Measurements from ENCODE around the gene RAD23A.
"Not testable (repeated sequence)": the region's sequence is repeated elsewhere in the genome, so short reads cannot be mapped to it uniquely, and the experiment has no call there.

Gene RAD23A

DNA sequence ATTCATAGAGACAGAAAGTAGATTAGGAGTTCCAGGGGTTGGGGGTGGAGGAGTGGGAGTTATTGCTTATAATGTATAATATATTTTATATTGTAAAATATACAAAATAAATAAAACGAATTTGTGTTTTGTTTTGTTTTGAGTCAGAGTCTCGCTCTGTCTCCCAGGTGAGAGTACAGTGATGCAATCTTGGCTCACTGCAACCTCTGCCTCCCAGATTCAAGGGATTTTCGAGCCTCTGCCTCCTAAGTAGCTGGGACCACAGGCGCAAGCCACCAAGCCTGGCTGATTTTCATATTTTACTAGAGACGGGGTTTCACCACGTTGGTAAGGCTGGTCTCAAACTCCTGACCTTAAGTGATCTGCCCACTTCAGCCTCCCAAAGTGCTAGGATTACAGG lies 13.8 kb downstream of the RAD23A start:
- H3K27me3 Mint-ChIP-seq: no peaks in the 10 kb centered on the region
- H3K4me3 Mint-ChIP-seq: no peak overlapping the region
- DNase-seq: no peak
- no peaks in the 10 kb centered on the region for H3K9me3 Mint-ChIP-seq
- ATAC-seq: no peak
- no peak overlapping the region for H3K27ac Mint-ChIP-seq
- H3K4me1 Mint-ChIP-seq: peaks cover 19% of the 10 kb centered on the region

DNA sequence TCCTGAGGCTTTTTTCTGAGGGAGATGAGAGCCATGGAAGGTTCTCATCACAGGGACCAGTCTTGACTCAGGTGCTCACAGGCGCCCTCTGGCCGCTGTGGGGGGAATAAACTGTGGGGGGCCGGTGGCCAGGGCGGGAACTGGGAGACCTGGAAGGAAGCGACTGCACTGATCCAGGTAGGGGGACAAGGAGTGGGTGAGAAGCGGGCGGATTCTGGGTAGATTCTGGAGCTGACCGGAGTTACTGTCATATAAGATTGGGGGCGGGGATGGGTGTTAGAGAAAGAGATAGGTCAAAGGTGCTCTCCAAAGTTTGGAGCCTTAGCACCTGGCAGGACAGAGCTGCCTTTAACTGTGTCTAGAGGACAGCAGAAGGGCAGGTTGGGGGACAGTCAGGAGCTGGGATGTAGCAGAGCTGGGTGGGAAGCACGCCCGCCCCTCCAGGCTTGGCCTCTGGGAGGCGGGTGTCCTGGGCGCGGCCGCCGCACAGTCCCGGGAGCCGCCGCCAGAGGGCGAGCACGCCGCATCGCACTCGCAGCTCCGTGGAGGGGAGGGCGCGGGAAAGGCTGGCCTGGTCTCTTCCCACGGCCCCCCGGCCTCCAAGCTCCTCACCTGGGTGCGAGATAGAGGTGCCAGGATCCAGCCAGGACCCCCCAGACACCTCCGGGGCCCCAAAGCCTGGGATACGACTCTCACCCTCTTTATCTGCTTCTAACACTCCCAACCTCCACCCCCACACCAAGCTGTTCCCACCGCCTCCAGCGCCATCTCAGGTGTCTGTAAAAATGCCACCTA lies 19.6 kb downstream of the RAD23A start:
- H3K9me3 Mint-ChIP-seq: no peaks in the 10 kb centered on the region
- H3K4me1 Mint-ChIP-seq: peaks cover 21% of the 10 kb centered on the region
- ATAC-seq: peak; percentile 97
- H3K4me3 Mint-ChIP-seq: peak overlapping the region; percentile 91 to 97
- H3K27ac Mint-ChIP-seq: peak overlapping the region; percentile 83 to 85
- peak; percentile 87 to 90 for DNase-seq
- H3K27me3 Mint-ChIP-seq: no peaks in the 10 kb centered on the region

DNA sequence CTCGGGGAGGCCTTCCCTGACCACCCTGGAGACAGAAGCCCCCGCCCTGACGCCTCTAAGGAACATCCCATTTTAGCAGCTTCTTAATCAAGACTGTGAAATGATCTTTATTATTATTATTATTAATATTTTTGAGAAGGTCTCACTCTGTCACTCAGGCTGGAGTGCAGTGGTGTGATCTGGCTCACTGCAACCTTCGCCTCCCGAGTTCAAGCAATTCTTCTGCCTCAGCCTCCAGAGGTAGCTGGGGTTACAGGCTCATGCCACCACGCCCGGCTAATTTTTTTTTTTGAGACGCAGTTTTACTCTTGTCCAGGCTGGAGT lies 20.1 kb downstream of the RAD23A start:
- Mint-ChIP-seq H3K4me1 (peaks cover 26% of the 10 kb centered on the region), H3K4me3 (peak overlapping the region; percentile 91 to 97), H3K27me3 (no peaks in the 10 kb centered on the region), H3K27ac (no peak overlapping the region), H3K9me3 (no peaks in the 10 kb centered on the region)
- DNase-seq (no peak), ATAC-seq (no peak)

DNA sequence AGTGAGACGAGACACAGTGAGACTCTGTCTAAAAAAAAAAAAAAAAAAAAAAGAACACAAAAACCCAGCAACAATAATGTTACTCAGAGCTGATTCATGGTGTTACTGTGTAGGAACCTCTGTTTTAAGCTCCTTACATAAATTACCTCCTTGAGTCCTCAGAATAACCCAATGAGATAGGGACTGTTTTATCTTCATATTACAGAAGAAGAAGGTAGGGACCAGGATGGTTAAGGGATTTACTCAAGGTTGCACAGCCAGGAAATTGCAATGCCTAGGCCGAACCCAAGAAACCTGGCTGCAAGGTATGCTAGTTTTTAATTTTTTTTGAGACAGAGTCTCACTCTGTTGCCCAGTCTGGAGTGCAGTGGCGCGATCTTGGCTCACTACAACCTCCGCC lies 22.2 kb downstream of the RAD23A start:
- Mint-ChIP-seq H3K4me3 (no peak overlapping the region), H3K27ac (no peak overlapping the region), H3K27me3 (no peaks in the 10 kb centered on the region), H3K4me1 (peaks cover 26% of the 10 kb centered on the region), H3K9me3 (no peaks in the 10 kb centered on the region)
- ATAC-seq: no peak
- no peak for DNase-seq

DNA sequence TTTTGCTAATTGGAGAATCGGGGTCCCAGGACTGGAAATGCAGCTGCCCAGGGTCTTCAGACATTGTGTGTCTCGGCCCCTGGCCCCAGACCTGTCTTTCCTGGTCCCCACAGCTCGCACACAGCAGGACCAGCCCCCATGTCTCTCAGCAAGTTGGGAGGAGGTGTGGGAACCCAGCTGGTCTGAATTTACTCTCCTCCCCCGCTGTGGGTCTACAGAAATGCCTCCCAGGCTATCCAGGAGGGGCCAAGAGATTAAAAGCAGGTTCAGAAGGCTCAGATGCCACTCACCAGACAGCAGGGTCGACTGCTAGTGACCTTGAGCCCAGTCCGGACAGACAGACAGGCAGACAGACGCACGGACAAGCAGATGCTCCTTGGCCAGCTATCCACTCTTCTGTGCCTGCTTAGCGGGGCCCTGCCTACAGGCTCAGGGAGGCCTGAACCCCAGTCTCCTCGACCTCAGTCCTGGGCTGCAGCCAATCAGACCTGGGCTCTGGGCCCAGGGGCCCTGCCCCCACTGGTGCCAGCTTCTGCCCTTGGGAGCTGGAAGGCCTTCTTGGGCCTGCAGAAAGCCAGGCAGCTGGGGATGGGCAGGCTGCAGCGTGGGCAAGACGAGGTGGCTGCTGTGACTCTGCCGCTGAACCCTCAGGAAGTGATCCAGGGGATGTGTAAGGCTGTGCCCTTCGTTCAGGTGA lies 23.8 kb downstream of the RAD23A start, which contains the start of gene DAND5:
Gene DAND5 (plus strand): TSS at position 285 of the 697 bp plus-strand sequence. CDS start 85 bp downstream, at position 370.
- no peak within 1 kb of the TSS for H3K27ac Mint-ChIP-seq
- ATAC-seq (no peak), DNase-seq (no peak)
- no peaks in the 10 kb centered on the region for H3K9me3 Mint-ChIP-seq
- peaks cover 26% of the 10 kb centered on the region for H3K4me1 Mint-ChIP-seq
- H3K27me3 Mint-ChIP-seq: peaks cover 4% of the 10 kb centered on the region
- no peak within 1 kb of the TSS for H3K4me3 Mint-ChIP-seq

DNA sequence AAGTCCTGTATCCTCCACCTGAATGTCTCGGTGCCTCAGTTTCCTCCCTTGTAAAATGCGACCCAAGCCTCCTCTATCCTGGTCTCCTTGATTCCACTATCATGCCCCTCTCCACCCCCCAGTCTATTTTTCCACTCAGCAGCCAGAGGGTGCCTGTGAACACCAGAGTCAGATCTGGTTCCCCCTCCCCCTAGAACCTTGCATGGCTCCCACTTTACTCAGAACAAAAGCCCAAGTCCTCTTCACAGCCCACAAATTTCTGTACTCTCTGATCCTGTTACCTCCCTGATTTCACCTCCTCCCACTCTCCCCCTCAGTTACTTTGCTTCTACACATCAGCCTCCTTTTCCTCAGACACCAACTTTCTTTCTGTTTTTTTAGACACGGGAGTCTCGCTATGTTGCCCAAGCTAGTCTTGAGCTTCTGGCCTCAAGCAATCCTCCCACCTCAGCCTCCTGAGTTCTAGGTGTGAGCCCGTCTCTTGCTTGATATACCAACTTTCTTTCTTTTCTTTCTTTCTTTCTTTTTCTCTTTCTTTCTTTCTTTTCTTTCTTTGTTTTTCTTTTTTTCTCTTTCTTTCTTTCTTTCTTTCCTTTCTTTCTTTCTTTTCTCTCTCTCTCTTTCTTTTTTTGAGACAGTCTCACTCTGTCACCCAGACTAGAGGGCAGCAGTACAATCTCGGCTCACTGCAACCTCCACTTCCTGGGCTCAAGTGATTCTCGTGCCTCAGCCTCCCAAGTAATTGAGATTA lies 24.6 kb downstream of the RAD23A start:
- no peak overlapping the region for H3K4me3 Mint-ChIP-seq
- H3K27me3 Mint-ChIP-seq: peaks cover 12% of the 10 kb centered on the region
- no peak for ATAC-seq
- peaks cover 20% of the 10 kb centered on the region for H3K4me1 Mint-ChIP-seq
- DNase-seq: no peak
- H3K27ac Mint-ChIP-seq: no peak overlapping the region
- no peaks in the 10 kb centered on the region for H3K9me3 Mint-ChIP-seq

DNA sequence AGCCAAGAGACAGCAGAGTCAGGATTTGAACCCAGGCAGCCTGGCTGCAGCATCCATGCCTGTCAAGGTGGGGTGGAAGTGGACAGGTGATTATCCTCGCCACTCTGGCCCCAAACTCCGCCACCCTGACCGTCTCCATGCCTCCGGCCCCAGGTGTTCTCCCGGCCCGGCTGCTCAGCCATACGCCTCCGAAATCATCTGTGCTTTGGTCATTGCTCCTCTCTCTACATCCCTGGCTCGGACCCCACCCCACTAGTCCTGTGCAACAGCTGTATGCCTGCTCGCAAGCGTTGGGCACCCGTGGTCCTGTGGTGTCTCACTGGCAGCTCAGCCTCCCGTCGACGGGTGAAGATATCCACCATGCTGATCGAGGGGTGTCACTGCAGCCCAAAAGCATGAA lies 27.6 kb downstream of the RAD23A start:
- peaks cover 20% of the 10 kb centered on the region for H3K4me1 Mint-ChIP-seq
- DNase-seq (no peak), ATAC-seq (no peak)
- H3K27me3 Mint-ChIP-seq: peaks cover 33% of the 10 kb centered on the region
- no peaks in the 10 kb centered on the region for H3K9me3 Mint-ChIP-seq
- H3K4me3 Mint-ChIP-seq: no peak overlapping the region
- H3K27ac Mint-ChIP-seq: no peak overlapping the region

DNA sequence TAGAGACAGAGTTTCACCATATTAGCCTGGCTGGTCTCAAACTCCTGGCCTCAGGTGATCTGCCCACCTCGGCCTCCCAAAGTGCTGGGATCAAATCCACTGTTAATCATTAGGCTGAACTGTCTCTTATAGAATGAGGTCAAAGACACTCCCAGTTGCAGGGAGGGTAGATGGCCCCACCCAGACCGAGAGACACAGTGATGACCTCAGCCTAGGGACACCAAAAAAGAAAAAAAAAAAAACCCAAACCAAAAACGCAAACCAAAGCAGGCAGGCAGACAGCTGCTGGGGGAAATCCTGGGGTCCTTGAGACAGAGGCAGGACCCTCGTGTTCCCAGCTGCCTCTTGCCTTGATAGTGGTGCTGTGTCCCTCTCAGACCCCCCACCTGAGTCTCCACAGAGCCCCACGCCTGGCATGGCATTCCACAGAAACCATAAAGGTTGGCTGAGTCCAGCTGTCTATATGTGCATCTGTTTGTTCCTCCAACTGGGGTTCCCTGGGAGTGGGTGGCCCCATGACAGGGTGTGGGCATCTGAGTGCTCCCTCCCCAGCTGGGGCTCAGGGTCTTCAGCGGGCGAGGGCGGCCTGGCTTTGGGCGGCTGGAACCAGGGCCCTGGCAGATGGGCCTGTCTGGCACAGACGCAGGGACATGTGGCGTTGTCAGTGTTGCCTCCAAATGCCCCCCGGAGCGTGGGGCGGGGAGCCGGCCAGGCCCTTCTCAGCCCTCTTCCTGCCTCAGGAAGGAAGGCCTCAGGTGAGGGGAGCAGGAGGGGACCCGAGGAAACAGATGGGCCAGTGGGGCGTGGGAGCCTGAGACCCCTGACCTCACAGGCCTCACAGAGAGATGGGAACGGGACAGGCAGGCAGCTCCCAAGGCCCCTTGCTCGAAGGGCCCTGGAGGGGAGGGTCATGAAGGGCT lies 28.9 kb downstream of the RAD23A start:
- no peaks in the 10 kb centered on the region for H3K9me3 Mint-ChIP-seq
- peaks cover 33% of the 10 kb centered on the region for H3K27me3 Mint-ChIP-seq
- peaks cover 19% of the 10 kb centered on the region for H3K4me1 Mint-ChIP-seq
- H3K4me3 Mint-ChIP-seq: no peak overlapping the region
- peak overlapping the region in 1 of 2 donors; percentile 80 for H3K27ac Mint-ChIP-seq
- ATAC-seq: no peak
- no peak for DNase-seq

DNA sequence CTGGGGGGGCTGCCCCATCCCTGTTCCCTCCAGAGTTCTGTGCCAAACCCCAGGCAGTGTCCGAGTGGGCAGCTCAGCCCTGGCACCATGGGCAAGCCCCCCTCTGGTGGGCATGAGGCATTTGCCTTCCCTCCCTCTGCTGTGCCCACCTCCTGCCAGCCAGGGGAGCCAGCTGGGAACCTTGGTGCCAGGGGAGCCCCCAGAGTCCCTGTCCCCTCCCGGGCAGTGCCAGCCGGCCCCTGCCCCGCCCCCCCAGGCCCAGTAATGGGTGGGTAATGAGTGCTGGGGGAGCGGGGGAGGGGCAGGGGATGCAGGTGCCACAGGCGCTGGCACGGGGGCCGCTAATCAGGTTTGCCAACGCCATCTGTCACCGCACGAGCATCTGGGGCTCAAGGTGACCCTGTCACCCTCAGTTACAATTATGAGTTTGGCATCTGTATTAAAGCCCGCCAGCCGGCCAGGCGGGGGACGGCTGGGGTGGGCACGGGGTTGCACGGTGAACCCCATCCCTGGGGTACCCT lies 29.6 kb downstream of the RAD23A start:
- H3K27ac Mint-ChIP-seq: no peak overlapping the region
- ATAC-seq (no peak), DNase-seq (no peak)
- no peaks in the 10 kb centered on the region for H3K9me3 Mint-ChIP-seq
- peaks cover 12% of the 10 kb centered on the region for H3K4me1 Mint-ChIP-seq
- peaks cover 33% of the 10 kb centered on the region for H3K27me3 Mint-ChIP-seq
- H3K4me3 Mint-ChIP-seq: no peak overlapping the region

DNA sequence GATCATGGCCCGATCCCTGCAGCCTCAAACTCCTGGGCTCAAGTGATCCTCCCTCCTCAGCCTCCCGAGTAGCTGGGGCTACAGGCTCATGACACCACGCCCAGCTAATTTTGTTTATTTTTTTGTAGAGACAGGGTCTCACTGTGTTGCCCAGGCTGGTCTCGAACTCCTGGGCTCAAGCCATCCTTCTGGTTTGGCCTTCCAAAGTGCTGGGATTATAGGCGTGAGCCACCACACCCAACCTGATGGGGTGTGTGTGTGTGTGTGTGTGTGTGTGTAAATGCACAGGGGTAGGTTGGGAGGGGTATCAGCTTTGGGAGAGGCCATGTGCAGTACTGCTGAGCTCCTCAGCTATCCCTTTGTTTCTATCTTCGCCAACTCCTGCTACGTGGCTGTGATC lies 30.4 kb downstream of the RAD23A start:
- peaks cover 33% of the 10 kb centered on the region for H3K27me3 Mint-ChIP-seq
- not testable (repeated sequence) for H3K4me1 Mint-ChIP-seq, H3K4me3 Mint-ChIP-seq, DNase-seq, H3K27ac Mint-ChIP-seq, ATAC-seq, H3K9me3 Mint-ChIP-seq

DNA sequence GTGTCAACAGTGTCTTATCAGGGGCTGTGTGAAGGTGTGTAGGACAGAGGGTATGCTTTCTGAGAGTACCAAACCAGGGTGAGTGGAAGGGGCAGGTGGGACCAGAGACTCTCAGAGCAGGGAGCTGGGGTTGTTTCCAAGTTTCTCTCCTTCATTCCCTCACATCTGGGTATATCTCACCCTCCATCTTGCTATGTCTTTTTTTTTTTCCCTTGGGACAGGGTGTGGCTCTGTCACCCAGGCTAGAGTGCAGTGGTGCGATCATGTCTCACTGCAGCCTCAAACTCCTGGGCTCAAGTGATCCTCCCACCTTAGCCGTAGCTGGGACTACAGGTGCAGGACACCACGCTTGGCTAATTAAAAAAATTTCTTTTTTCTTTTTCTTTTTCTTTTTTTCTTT lies 34.3 kb downstream of the RAD23A start:
- DNase-seq: no peak
- Mint-ChIP-seq H3K4me1 (peaks cover 7% of the 10 kb centered on the region), H3K27ac (no peak overlapping the region), H3K9me3 (no peaks in the 10 kb centered on the region), H3K4me3 (no peak overlapping the region), H3K27me3 (peaks cover 24% of the 10 kb centered on the region)
- ATAC-seq: no peak

DNA sequence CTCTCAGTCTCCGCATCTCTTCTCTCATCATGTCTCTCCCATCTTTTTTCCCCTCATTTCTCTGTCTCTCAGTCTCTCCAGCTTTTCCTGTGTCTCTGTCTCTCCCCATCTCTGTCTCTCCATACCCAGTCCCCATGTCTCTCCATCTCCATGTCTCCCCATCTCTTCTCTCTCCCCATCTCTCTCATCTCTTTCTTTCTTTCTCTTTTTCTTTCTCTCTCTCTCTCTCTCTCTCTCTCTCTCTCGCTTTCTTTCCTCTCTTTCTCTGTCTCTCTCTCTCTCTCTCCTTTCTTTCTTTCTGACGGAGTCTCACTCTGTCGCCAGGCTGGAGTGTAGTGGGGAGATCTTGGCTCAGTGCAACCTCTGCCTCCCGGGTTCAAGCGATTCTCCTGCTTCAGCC lies 37.0 kb downstream of the RAD23A start:
- Mint-ChIP-seq H3K27ac (no peak overlapping the region), H3K4me1 (peaks cover 5% of the 10 kb centered on the region), H3K27me3 (peaks cover 7% of the 10 kb centered on the region), H3K4me3 (no peak overlapping the region), H3K9me3 (no peaks in the 10 kb centered on the region)
- ATAC-seq (no peak), DNase-seq (no peak)

DNA sequence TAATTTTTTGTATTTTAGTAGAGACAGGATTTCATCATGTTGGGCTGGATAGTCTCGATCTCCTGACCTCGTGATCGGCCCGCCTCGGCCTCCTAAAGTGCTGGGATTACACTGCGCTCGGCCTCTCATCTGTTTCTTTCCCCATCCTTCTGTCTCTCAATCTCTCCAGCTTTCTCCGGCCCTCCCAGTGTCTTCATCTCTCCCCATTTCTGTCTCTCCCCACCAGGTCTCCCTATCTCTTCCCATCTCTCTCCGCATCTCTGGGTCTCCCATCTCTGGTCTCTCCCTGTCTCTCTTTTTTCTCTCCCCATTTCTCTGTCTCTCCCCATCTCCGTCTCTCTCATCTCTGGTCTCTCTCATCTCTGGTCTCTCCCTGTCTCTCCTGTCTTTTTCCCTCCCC lies 37.4 kb downstream of the RAD23A start:
- no peak for DNase-seq
- Mint-ChIP-seq H3K27me3 (peaks cover 2% of the 10 kb centered on the region), H3K9me3 (no peaks in the 10 kb centered on the region), H3K27ac (no peak overlapping the region), H3K4me3 (no peak overlapping the region), H3K4me1 (peaks cover under 1% of the 10 kb centered on the region)
- ATAC-seq: no peak

DNA sequence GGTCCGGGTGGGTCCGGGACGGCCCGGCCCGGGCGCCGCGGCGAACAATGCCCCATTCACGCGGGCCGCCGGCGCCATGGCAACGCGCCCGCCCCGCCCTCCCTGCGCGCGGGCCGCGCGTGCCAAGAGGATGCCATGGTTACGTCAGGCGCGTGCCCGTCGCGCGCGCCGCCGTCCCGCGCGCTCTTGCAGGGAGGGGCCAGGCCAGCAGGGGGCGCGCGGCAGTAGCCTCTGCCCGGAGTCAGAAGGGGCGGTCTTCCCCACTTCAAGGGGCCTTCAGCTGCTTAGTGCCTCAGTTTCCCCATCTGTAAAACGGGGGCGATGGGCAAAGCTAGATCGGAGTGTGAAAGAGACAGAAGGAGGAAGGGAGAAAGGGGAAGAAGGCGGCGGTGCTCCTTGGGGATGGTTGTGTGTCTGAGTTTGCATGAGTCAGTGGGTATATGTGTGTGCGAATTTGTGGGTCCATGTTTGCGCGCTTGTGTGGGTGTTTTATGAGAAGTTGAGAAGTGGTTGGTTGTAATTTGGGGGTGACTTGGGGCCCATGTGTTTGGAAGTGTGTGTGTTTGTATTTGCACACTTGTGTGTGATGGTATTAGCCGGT lies 38.0 kb downstream of the RAD23A start:
- Mint-ChIP-seq H3K4me1 (no peaks in the 10 kb centered on the region), H3K4me3 (no peak overlapping the region), H3K27ac (no peak overlapping the region), H3K27me3 (no peaks in the 10 kb centered on the region), H3K9me3 (no peaks in the 10 kb centered on the region)
- peak; percentile 83 to 91 for DNase-seq
- ATAC-seq: peak; percentile 86
